ENCODE measurements around the gene CDC37L1.
A peak's percentile ranks its signal among the peaks of the same experiment; 100 is the strongest.

The CDC37L1 gene

DNA sequence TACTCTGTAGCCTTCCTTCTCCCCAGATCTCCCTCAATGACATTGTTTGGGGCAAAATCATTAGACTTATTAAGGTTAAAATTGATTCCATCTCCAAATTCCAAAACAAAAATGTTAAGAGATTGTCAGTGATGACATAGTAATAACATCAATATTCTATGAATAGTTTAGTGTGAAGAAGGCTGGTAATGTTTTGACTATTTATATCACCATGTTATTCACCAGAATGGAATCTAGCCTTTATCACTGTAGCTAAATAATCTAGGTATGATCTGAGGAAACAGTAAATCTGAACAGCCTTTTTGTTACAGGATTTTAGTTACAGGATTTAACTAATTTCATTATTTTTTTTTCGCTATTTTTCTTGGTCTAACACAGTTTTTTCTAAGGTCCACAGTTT is 18.2 kb upstream of the CDC37L1 start:
- Histone ChIP-seq H3K36me3 (ENCODE audit: control insufficient read depth, insufficient read depth, low read length) (no peaks in the 10 kb centered on the region), H3K27me3 (ENCODE audit: control insufficient read depth, insufficient read depth, low read length) (no peaks in the 10 kb centered on the region), H3K4me1 (ENCODE audit: control insufficient read depth, insufficient read depth, low read length) (peaks cover 28% of the 10 kb centered on the region), H3K9me3 (ENCODE audit: control insufficient read depth, insufficient read depth, low read length) (no peaks in the 10 kb centered on the region), H3K4me3 (ENCODE audit: low read depth, low read length) (no peak overlapping the region), H3K9ac (ENCODE audit: low read depth, low read length) (no peak overlapping the region)

DNA sequence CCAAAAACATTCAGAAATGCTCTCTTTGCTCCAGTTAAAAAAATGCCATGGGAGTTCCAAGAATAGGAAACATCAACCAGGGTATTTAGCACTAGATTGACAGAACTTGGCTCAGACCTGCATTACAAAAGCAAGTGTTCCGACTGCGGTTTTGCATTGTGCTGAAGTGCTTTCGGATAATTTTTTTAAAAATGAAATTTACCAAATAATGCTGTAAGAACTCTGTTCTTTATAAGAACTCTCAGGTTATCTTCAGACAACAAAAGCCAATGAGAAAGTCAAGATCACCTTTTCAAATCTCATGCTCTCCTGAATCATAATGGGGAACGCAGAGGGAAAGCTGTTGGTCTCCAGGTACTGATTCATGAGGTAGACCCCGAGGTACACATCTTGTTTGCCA is 17.8 kb upstream of the CDC37L1 start:
- no peak overlapping the region for H3K9ac ChIP-seq (ENCODE audit: low read depth, low read length)
- no peaks in the 10 kb centered on the region for H3K9me3 ChIP-seq (ENCODE audit: control insufficient read depth, insufficient read depth, low read length)
- peaks cover 28% of the 10 kb centered on the region for H3K4me1 ChIP-seq (ENCODE audit: control insufficient read depth, insufficient read depth, low read length)
- peaks cover under 1% of the 10 kb centered on the region for H3K27me3 ChIP-seq (ENCODE audit: control insufficient read depth, insufficient read depth, low read length)
- H3K36me3 ChIP-seq (ENCODE audit: control insufficient read depth, insufficient read depth, low read length): no peaks in the 10 kb centered on the region
- peak overlapping the region; percentile 88 for H3K4me3 ChIP-seq (ENCODE audit: low read depth, low read length)

DNA sequence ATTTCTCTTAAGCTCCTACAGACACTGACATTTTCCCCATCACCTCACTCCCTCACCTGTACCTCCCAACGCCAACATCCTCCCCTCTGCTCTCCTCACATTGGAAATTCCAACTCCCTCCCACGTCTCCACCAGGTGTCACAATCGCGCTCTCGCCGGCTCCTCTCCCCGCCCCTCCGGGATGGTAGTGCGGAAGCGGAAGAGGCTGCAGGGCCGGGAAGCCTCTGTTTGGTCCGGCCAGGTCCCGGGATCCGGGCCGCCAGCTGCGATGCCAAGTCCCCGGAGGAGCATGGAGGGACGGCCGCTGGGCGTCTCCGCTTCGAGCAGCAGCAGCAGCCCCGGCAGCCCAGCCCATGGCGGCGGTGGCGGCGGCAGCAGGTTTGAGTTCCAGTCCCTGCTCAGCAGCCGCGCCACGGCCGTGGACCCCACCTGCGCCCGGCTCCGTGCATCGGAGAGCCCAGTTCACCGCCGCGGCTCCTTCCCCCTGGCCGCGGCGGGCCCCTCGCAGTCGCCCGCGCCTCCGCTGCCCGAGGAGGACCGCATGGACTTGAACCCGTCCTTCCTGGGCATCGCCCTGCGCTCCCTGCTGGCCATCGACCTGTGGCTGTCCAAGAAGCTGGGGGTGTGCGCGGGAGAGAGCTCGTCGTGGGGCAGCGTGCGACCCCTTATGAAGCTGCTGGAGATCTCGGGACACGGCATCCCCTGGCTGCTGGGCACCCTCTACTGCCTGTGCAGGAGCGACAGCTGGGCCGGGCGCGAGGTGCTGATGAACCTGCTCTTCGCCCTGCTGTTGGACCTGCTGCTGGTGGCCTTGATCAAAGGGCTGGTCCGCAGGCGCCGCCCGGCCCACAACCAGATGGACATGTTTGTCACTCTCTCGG is 17.0 kb upstream of the CDC37L1 start, which contains the start of gene PLPP6:
PLPP6 (plus strand) TSS at position 187 of the 881 bp plus-strand sequence; CDS start at position 269, 82 bp downstream.
- Histone ChIP-seq H3K9ac (ENCODE audit: low read depth, low read length) (peak within 1 kb of the TSS; percentile 73), H3K9me3 (ENCODE audit: control insufficient read depth, insufficient read depth, low read length) (no peaks in the 10 kb centered on the region), H3K27me3 (ENCODE audit: control insufficient read depth, insufficient read depth, low read length) (peaks cover 5% of the 10 kb centered on the region), H3K4me1 (ENCODE audit: control insufficient read depth, insufficient read depth, low read length) (peaks cover 26% of the 10 kb centered on the region), H3K4me3 (ENCODE audit: low read depth, low read length) (peak within 1 kb of the TSS; percentile 88), H3K36me3 (ENCODE audit: control insufficient read depth, insufficient read depth, low read length) (no peaks in the 10 kb centered on the region)

DNA sequence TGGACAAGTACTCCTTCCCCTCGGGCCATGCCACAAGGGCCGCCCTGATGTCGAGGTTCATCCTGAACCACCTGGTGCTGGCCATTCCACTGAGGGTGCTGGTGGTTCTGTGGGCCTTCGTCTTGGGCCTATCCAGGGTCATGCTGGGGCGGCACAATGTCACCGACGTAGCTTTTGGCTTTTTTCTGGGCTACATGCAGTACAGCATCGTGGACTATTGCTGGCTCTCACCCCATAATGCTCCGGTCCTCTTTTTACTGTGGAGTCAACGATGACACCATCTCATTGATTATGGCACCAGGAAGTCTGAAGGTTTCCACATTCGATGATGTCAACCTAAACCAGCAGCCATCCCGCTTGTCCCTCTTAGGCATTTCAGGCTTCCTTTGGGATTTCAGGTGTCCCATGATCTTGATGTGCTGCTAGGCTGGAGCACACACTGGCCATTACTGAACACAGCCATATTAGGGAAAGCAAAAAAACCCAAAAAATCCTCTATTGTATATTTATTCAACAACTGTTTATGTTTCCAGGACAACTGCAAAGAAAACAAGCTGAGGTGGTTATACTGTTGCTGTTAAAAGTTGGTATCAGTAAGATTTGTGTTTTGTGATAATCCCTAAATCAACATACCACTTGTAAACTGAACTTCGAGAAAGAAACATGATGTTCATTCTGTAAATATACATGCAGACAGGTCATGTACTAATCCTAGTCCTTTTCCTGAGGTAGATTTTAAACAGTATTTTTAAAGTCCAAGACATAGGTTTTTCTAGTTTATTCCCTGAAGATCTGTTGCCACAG is 16.2 kb upstream of the CDC37L1 start:
- Histone ChIP-seq H3K36me3 (ENCODE audit: control insufficient read depth, insufficient read depth, low read length) (no peaks in the 10 kb centered on the region), H3K4me3 (ENCODE audit: low read depth, low read length) (peak overlapping the region; percentile 88), H3K27me3 (ENCODE audit: control insufficient read depth, insufficient read depth, low read length) (peaks cover 11% of the 10 kb centered on the region), H3K4me1 (ENCODE audit: control insufficient read depth, insufficient read depth, low read length) (peaks cover 25% of the 10 kb centered on the region), H3K9ac (ENCODE audit: low read depth, low read length) (no peak overlapping the region), H3K9me3 (ENCODE audit: control insufficient read depth, insufficient read depth, low read length) (no peaks in the 10 kb centered on the region)

DNA sequence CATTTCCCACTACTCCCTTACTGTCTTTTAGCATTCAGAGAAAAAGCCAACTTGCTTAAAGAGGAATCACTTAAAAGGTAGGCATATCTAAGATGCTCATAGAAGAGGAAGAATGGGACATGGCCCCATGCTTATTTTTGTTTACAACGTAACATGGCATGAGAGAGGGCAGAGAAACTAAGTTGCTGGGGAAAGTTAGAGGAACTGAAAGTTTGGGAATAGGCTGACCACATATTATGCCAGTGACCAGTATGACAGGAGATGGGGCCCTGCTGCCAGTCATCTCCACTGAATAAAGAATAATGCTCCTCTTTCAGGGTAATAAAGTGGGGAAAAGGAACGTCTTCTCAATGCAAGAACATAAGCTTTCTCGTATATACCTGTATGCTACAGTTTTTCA is 15.4 kb upstream of the CDC37L1 start:
- H3K36me3 ChIP-seq (ENCODE audit: control insufficient read depth, insufficient read depth, low read length): no peaks in the 10 kb centered on the region
- H3K4me1 ChIP-seq (ENCODE audit: control insufficient read depth, insufficient read depth, low read length): peaks cover 25% of the 10 kb centered on the region
- no peak overlapping the region for H3K9ac ChIP-seq (ENCODE audit: low read depth, low read length)
- H3K4me3 ChIP-seq (ENCODE audit: low read depth, low read length): peak overlapping the region; percentile 26
- peaks cover 11% of the 10 kb centered on the region for H3K27me3 ChIP-seq (ENCODE audit: control insufficient read depth, insufficient read depth, low read length)
- H3K9me3 ChIP-seq (ENCODE audit: control insufficient read depth, insufficient read depth, low read length): no peaks in the 10 kb centered on the region

DNA sequence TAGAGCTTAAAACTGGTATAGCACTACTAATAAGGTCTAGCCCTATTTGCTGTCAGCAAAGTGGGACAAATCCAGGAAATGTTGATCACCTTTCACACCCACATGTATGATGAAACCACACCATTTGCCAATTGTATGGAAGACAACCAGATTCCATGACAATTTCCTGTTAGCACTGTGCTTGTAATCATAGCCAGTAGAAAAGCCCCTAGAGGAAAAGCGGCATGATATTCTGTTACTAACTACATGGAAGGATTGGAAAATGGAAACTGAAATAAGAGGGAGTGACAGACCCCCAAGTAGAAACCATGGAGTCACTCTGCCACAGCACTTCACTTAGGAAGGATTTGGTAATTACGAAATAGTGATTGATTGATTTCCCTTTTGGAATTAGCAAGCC is 14.0 kb upstream of the CDC37L1 start:
- Histone ChIP-seq H3K27me3 (ENCODE audit: control insufficient read depth, insufficient read depth, low read length) (peaks cover 11% of the 10 kb centered on the region), H3K9me3 (ENCODE audit: control insufficient read depth, insufficient read depth, low read length) (no peaks in the 10 kb centered on the region), H3K4me3 (ENCODE audit: low read depth, low read length) (peak overlapping the region; percentile 73), H3K4me1 (ENCODE audit: control insufficient read depth, insufficient read depth, low read length) (peaks cover 25% of the 10 kb centered on the region), H3K9ac (ENCODE audit: low read depth, low read length) (no peak overlapping the region), H3K36me3 (ENCODE audit: control insufficient read depth, insufficient read depth, low read length) (no peaks in the 10 kb centered on the region)

DNA sequence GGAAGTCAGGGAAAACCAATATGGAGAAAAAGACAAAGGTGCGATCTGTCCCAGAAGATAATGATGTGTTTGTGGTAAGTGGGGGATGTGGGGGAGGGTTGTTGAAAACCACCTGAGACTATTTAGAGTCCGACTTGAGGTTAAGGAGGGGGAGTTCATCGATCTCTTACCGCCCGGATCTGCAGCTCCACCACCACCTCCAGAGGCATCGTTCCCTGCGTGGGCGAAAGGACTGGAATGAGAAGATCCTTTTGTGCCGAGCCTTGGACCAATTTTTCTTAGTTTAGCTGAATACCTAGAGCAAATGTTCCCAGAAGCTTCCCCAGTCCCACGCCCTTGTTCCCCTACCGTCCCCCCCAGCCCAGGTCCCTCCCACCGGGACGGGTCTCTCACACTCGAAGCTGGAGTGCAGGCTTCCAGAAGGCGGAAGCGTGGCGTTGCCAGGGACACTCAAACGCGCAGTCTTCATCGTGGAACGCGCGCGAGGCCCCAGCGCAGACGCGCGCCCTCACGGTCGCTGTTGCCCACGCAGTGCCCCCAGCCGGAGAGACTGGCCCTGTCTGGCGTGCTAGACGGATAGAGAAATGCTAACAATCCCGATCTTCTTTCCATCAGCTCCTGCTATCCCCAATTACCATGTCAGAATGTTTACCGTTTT is 13.2 kb upstream of the CDC37L1 start, which contains the start of gene SPATA6L:
SPATA6L (minus strand) TSS at position 439 of the 658 bp plus-strand sequence; CDS start at position 209, 230 bp downstream.
- Histone ChIP-seq H3K27me3 (ENCODE audit: control insufficient read depth, insufficient read depth, low read length) (peaks cover 11% of the 10 kb centered on the region), H3K9me3 (ENCODE audit: control insufficient read depth, insufficient read depth, low read length) (no peaks in the 10 kb centered on the region), H3K36me3 (ENCODE audit: control insufficient read depth, insufficient read depth, low read length) (no peaks in the 10 kb centered on the region), H3K9ac (ENCODE audit: low read depth, low read length) (peak within 1 kb of the TSS; percentile 1), H3K4me1 (ENCODE audit: control insufficient read depth, insufficient read depth, low read length) (peaks cover 25% of the 10 kb centered on the region), H3K4me3 (ENCODE audit: low read depth, low read length) (peak within 1 kb of the TSS; percentile 73)

DNA sequence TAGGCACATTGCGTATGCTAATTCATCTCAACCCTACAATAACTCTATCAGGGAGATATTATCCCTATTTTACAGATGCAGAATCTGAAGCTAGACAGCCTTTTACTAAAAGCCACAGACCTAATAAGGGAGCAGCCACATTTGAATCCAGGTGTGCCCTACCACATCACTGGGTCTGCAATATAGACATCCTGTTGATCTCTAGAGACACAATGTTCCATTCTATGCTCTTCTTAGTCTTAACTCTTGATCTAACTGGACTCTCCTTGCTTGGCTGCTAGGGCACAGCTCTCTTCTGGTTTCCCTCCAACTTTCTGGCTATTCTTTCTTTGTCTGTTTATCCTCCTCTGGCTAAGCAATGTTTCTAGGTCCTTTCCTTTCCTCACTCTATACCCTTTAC is 11.7 kb upstream of the CDC37L1 start:
- Histone ChIP-seq H3K27me3 (ENCODE audit: control insufficient read depth, insufficient read depth, low read length) (peaks cover 11% of the 10 kb centered on the region), H3K9ac (ENCODE audit: low read depth, low read length) (no peak overlapping the region), H3K9me3 (ENCODE audit: control insufficient read depth, insufficient read depth, low read length) (no peaks in the 10 kb centered on the region), H3K36me3 (ENCODE audit: control insufficient read depth, insufficient read depth, low read length) (no peaks in the 10 kb centered on the region), H3K4me3 (ENCODE audit: low read depth, low read length) (no peak overlapping the region), H3K4me1 (ENCODE audit: control insufficient read depth, insufficient read depth, low read length) (peaks cover 23% of the 10 kb centered on the region)

DNA sequence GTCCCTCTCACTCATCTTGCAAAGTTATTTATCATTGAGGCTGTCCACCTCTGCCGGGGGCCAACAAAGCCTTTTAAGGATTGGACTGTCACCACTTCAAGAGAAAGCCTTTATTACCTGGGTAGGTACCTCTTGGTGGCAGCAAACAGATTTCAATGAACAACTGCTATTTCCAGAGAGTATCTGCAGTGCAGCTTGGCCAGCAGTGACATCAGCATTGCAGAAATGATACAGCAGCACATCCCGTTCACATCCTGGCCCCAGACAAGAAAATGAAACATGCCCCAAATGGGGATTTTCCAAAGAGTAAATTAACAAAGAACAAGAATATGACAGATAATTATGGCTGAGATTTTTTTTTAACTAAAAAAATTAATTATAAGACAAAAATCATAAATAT is 10.8 kb upstream of the CDC37L1 start:
- Histone ChIP-seq H3K4me1 (ENCODE audit: control insufficient read depth, insufficient read depth, low read length) (peaks cover 16% of the 10 kb centered on the region), H3K36me3 (ENCODE audit: control insufficient read depth, insufficient read depth, low read length) (no peaks in the 10 kb centered on the region), H3K4me3 (ENCODE audit: low read depth, low read length) (no peak overlapping the region), H3K9me3 (ENCODE audit: control insufficient read depth, insufficient read depth, low read length) (no peaks in the 10 kb centered on the region), H3K9ac (ENCODE audit: low read depth, low read length) (no peak overlapping the region), H3K27me3 (ENCODE audit: control insufficient read depth, insufficient read depth, low read length) (peaks cover 11% of the 10 kb centered on the region)

DNA sequence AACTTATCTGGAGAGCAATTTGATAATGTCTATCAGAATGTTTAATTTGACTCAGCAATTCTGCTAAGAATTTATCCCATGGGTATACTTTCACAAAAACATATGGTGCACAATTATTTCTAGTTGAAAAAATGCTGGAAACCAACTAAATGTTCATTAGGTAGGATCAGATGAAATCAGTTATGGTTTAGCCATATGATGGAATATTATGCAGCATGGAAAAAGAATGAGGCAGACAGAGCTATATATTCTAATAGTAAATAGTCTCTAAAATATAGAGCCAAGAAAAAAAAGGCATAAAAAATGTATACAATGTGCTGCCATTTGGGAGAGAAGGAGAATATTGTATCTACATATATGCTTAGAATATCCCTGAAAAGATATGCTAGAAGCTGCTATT is 9.5 kb upstream of the CDC37L1 start:
- Histone ChIP-seq H3K4me3 (ENCODE audit: low read depth, low read length) (no peak overlapping the region), H3K4me1 (ENCODE audit: control insufficient read depth, insufficient read depth, low read length) (peaks cover 5% of the 10 kb centered on the region), H3K36me3 (ENCODE audit: control insufficient read depth, insufficient read depth, low read length) (no peaks in the 10 kb centered on the region), H3K9ac (ENCODE audit: low read depth, low read length) (no peak overlapping the region), H3K9me3 (ENCODE audit: control insufficient read depth, insufficient read depth, low read length) (no peaks in the 10 kb centered on the region), H3K27me3 (ENCODE audit: control insufficient read depth, insufficient read depth, low read length) (peaks cover 11% of the 10 kb centered on the region)

DNA sequence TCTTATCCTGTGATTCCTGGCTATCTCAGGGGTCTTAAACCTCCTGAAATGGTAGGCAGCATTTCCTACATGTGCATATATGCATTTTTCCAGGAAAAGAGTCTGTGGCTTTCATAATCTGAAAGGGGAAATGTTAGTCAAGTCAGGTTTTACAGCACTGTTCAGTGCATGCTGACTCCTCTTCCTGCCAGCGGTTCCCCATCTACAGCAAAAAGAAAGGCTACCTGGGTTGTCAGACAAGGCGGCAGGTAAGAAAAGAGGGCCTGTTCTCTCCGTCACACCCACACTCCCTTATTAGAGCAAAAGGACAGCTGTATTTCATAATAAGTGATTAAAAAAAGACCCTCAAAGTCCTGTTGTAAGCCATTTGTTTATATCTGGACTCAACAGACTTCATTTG is 8.8 kb upstream of the CDC37L1 start:
- Histone ChIP-seq H3K4me3 (ENCODE audit: low read depth, low read length) (no peak overlapping the region), H3K4me1 (ENCODE audit: control insufficient read depth, insufficient read depth, low read length) (no peaks in the 10 kb centered on the region)

More for the DNA sequence above, 8.8 kb upstream of the CDC37L1 start:
- H3K9me3 ChIP-seq (ENCODE audit: control insufficient read depth, insufficient read depth, low read length): no peaks in the 10 kb centered on the region
- no peak overlapping the region for H3K9ac ChIP-seq (ENCODE audit: low read depth, low read length)
- H3K36me3 ChIP-seq (ENCODE audit: control insufficient read depth, insufficient read depth, low read length): no peaks in the 10 kb centered on the region
- peaks cover 11% of the 10 kb centered on the region for H3K27me3 ChIP-seq (ENCODE audit: control insufficient read depth, insufficient read depth, low read length)
